HCT116 (cell line): ENCODE results near the gene COL4A4. TPM values are rescaled to one million over a fixed set of nuclear protein-coding genes. Genes with fewer than 3 reads are reported as not detected.

Experiments
- ATAC-seq: fragments of 200-7000 bp; cut with Tn5 transposase; 2 replicates; pipeline ENCODE4 v1.9.1; 2020; ENCODE audit warnings: mild to moderate bottlenecking, moderate library complexity
- BruUV-seq: library from RNA; stranded (reverse); fragments of 400-500 nt; replicated peaks from 2 replicates; lab custom pipeline; 2021; lab: Mats Ljungman, UMichigan
- CTCF ChIA-PET: fragments of 300-600 bp; sonication (Branson Sonifier 250); formaldehyde crosslinking; loops from one replicate; lab custom pipeline; 2021; ENCODE audit warnings: antibody characterized with exemption; lab: Charles Lee
- POLR2A ChIA-PET: fragments of 300-600, 350-600 bp; sonication (Branson Sonifier 250); formaldehyde crosslinking; loops from one replicate; lab custom pipeline; 2021; ENCODE audit warnings: antibody characterized with exemption; lab: Charles Lee
- RAD21 ChIA-PET, 2 experiments: fragments of 300-600 bp; sonication (Branson Sonifier 250); formaldehyde crosslinking; loops; one replicate each; lab custom pipeline; 2023; ENCODE audit warnings: low total read pairs in 2 of 2; ENCODE audit not compliant: uncharacterized antibody in 2 of 2, unreplicated experiment in 2 of 2, low non-redundant PET in 1 of 2; lab: Charles Lee
- DNase-seq: peaks from one replicate; pipeline ENCODE4 v3.0.0-alpha.2; 2010; ENCODE audit warnings: low read depth, low spot score
- H2AFZ ChIP-seq: fragments of 200-600 bp; shearing (Covaris generic), sonication (generic); 2 replicates; pipeline ENCODE4 v1.6.1; 2017; ENCODE audit warnings: low read depth, mixed run types, mixed read lengths, antibody characterized with exemption, low read length; ENCODE audit not compliant: poor library complexity, severe bottlenecking
- H3K27ac ChIP-seq: 2 replicates; pipeline ENCODE4 v1.5.1; 2012; ENCODE audit warnings: low read depth, low read length
- H3K27me3 ChIP-seq: fragments of 200-600 bp; sonication (generic); 2 replicates; pipeline ENCODE4 v1.6.1; 2016; ENCODE audit warnings: mixed run types, low read length, mixed read lengths; ENCODE audit not compliant: insufficient read depth
- H3K36me3 ChIP-seq, 2 experiments: fragments of 200-500 bp in 1 of 2; fragments of 200-600 bp in 1 of 2; sonication (Bioruptor generic) in 1 of 2; sonication (generic) in 1 of 2; 2 replicates each; pipeline versions ENCODE4 v1.5.1 to v1.6.1; 2014 to 2016; ENCODE audit warnings: low read length in 2 of 2, inconsistent platforms in 1 of 2, mixed read lengths in 1 of 2, mixed run types in 1 of 2; ENCODE audit not compliant: insufficient read depth in 2 of 2, control insufficient read depth in 1 of 2
- H3K4me1 ChIP-seq, 2 experiments: fragments of 200-600 bp in 1 of 2; sonication (generic) in 1 of 2; 2 replicates each; pipeline versions ENCODE4 v1.5.1 to v1.6.1; 2012 to 2017; ENCODE audit warnings: low read length in 2 of 2, inconsistent platforms in 1 of 2, mild to moderate bottlenecking in 1 of 2, mixed read lengths in 1 of 2, mixed run types in 1 of 2, moderate library complexity in 1 of 2; ENCODE audit not compliant: insufficient read depth in 2 of 2, control insufficient read depth in 1 of 2
- H3K4me2 ChIP-seq: fragments of 200-600 bp; sonication (generic); 2 replicates; pipeline ENCODE4 v1.6.1; 2017; ENCODE audit warnings: mixed run types, low read length, mixed read lengths
- H3K4me3 ChIP-seq, 2 experiments: fragments of 200-600 bp in 1 of 2; sonication (generic) in 1 of 2; replicated peaks in 1 of 2; 2 replicates each; pipeline ENCODE4 v1.5.1; 2011 to 2016; ENCODE audit warnings: low read length in 2 of 2, control low read depth in 1 of 2, low read depth in 1 of 2, mild to moderate bottlenecking in 1 of 2, mixed read lengths in 1 of 2, mixed run types in 1 of 2
- H3K79me2 ChIP-seq: fragments of 200-600 bp; sonication (generic); 2 replicates; pipeline ENCODE4 v1.6.1; 2017; ENCODE audit warnings: mild to moderate bottlenecking, mixed run types, low read length, moderate library complexity, mixed read lengths; ENCODE audit not compliant: insufficient read depth
- H3K9ac ChIP-seq: fragments of 200-600 bp; sonication (generic); 2 replicates; pipeline ENCODE4 v1.6.1; 2016; ENCODE audit warnings: low read length, mixed read lengths
- H3K9me2 ChIP-seq: fragments of 200-600 bp; sonication (generic), shearing (Covaris generic); 2 replicates; pipeline ENCODE4 v1.6.1; 2017; ENCODE audit warnings: mixed run types, mild to moderate bottlenecking, moderate library complexity; ENCODE audit not compliant: insufficient read depth
- H3K9me3 ChIP-seq, 2 experiments: fragments of 200-500 bp in 1 of 2; fragments of 200-600 bp in 1 of 2; sonication (Bioruptor generic) in 1 of 2; sonication (generic) in 1 of 2; 2 replicates each; pipeline ENCODE4 v1.6.1; 2014 to 2017; ENCODE audit warnings: low read length in 2 of 2, mixed read lengths in 2 of 2, inconsistent platforms in 1 of 2, low read depth in 1 of 2, mild to moderate bottlenecking in 1 of 2, mixed run types in 1 of 2, moderate library complexity in 1 of 2; ENCODE audit not compliant: control insufficient read depth in 1 of 2, insufficient read depth in 1 of 2
- H4K20me1 ChIP-seq: fragments of 200-600 bp; sonication (generic), shearing (Covaris generic); 2 replicates; pipeline ENCODE4 v1.6.1; 2017; ENCODE audit warnings: mixed run types, mild to moderate bottlenecking, moderate library complexity; ENCODE audit not compliant: insufficient read depth
- ATF3 ChIP-seq: IDR thresholded peaks from 2 replicates; pipeline ENCODE4 v1.6.1; 2012
- CBX3 ChIP-seq: IDR thresholded peaks from 2 replicates; pipeline ENCODE4 v1.6.1; 2012; ENCODE audit warnings: low read depth
- CEBPB ChIP-seq: IDR thresholded peaks from 2 replicates; pipeline ENCODE4 v1.6.1; 2012; ENCODE audit warnings: low read depth
- EGR1 ChIP-seq: IDR thresholded peaks from 2 replicates; pipeline ENCODE4 v1.6.1; 2012; ENCODE audit warnings: low read depth
- EZH2 ChIP-seq: fragments of 200-600 bp; sonication (generic); IDR thresholded peaks from 2 replicates; pipeline ENCODE4 v1.6.1; 2017; ENCODE audit warnings: antibody characterized with exemption, mixed run types
- FOSL1 ChIP-seq: IDR thresholded peaks from 2 replicates; pipeline ENCODE4 v1.6.1; 2012; ENCODE audit warnings: low read depth
- JUND ChIP-seq: IDR thresholded peaks from 2 replicates; pipeline ENCODE4 v1.6.1; 2012
- MAX ChIP-seq: IDR thresholded peaks from 2 replicates; pipeline ENCODE4 v1.6.1; 2012
- POLR2A ChIP-seq: IDR thresholded peaks from 2 replicates; pipeline ENCODE4 v1.7.0; 2011; ENCODE audit warnings: borderline replicate concordance; ENCODE audit not compliant: insufficient read depth, insufficient read length; ENCODE audit errors: extremely low read depth
- POLR2AphosphoS5 ChIP-seq: IDR thresholded peaks from 2 replicates; pipeline ENCODE4 v1.6.1; 2011; ENCODE audit warnings: mild to moderate bottlenecking, low read depth, low read length, moderate library complexity
- RAD21 ChIP-seq: IDR thresholded peaks from 2 replicates; pipeline ENCODE4 v1.6.1; 2012; ENCODE audit warnings: low read depth, mild to moderate bottlenecking
- REST ChIP-seq: IDR thresholded peaks from 2 replicates; pipeline ENCODE4 v1.6.1; 2012; ENCODE audit warnings: low read depth
- SP1 ChIP-seq: IDR thresholded peaks from 2 replicates; pipeline ENCODE4 v1.6.1; 2012; ENCODE audit warnings: low read depth
- SRF ChIP-seq: IDR thresholded peaks from 2 replicates; pipeline ENCODE4 v1.6.1; 2012; ENCODE audit warnings: low read depth
- TCF7L2 ChIP-seq: IDR thresholded peaks from 2 replicates; pipeline ENCODE4 v1.7.0; 2011; ENCODE audit warnings: borderline replicate concordance, inconsistent platforms; ENCODE audit not compliant: insufficient read depth, insufficient read length; ENCODE audit errors: extremely low read depth
- YY1 ChIP-seq: IDR thresholded peaks from 2 replicates; pipeline ENCODE4 v1.6.1; 2011; ENCODE audit warnings: low read length, low read depth, moderate library complexity, mild to moderate bottlenecking; ENCODE audit not compliant: insufficient replicate concordance; ENCODE audit errors: extremely low read depth
- ZBTB33 ChIP-seq: IDR thresholded peaks from 2 replicates; pipeline ENCODE4 v1.6.1; 2011; ENCODE audit warnings: mild to moderate bottlenecking, low read length, moderate library complexity; ENCODE audit not compliant: insufficient replicate concordance; ENCODE audit errors: extremely low read depth
- ZFX ChIP-seq: fragments of 450-650 bp; IDR thresholded peaks from 2 replicates; pipeline ENCODE4 v1.6.1; 2017
- ZNF274 ChIP-seq: fragments of 200-500 bp; sonication (Bioruptor generic); IDR thresholded peaks from 2 replicates; pipeline ENCODE4 v1.6.1; 2014; ENCODE audit warnings: mild to moderate bottlenecking, low read depth, low read length, inconsistent platforms
- intact Hi-C: fragments of 100-400 bp; cut with micrococcal nuclease; formaldehyde crosslinking; loops from 2 replicates; pipeline ENCODE4 v1.10.0; 2022
- total RNA-seq: library from RNA; stranded (reverse); gene quantifications from one replicate; pipeline ENCODE4 v1.2.1, GENCODE V29; 2021; ENCODE audit not compliant: unreplicated experiment

COL4A4 gene
- total RNA-seq, 1 experiment from 2014 or later: 5.9 TPM

- Histone ChIP-seq H3K27me3 (no peaks in the 10 kb centered on the region), H3K9ac (no peak overlapping the region), H3K79me2 (no peaks in the 10 kb centered on the region), H3K9me3 (no peaks in the 10 kb centered on the region), H3K9me2 (no peaks in the 10 kb centered on the region), H3K27ac (no peak overlapping the region), H3K4me1 (peaks cover 4 to 10% of the 10 kb centered on the region in 2 experiments; a peak in 3 of 4 replicates), H4K20me1 (no peaks in the 10 kb centered on the region), H3K36me3 (no peaks in the 10 kb centered on the region), H2AFZ (no peak overlapping the region), H3K4me2 (no peak overlapping the region), H3K4me3 (no peak overlapping the region)
- ChIA-PET POLR2A (no interaction called here), CTCF (no interaction called here), RAD21 (no interaction called here)
- BruUV-seq: no TSS peak
- DNase-seq (no peak), ATAC-seq (no peak)
- TF ChIP-seq POLR2AphosphoS5 (no peak), TCF7L2 (no peak), POLR2A (no peak), ZFX (no peak), ZBTB33 (no peak), CEBPB (no peak), YY1 (no peak), ZNF274 (no peak), CBX3 (no peak), RAD21 (no peak), FOSL1 (no peak), SP1 (no peak), EZH2 (no peak), SRF (no peak), REST (no peak), EGR1 (no peak), JUND (no peak), MAX (no peak), ATF3 (no peak)
- intact Hi-C loops: no loop called here
These were observed 16.1 kb upstream of the COL4A4 start for GRCh38 chr2:227179988-227180685.
